Stimulated activated CD8-positive, alpha-beta memory T cell treated with anti-CD3 and anti-CD28 coated beads, Interleukin-4, amount 100 ng/mL, for 1 hour (primary cell): ENCODE data around the gene ANXA4.
"Not testable (repeated sequence)": the region's sequence is repeated elsewhere in the genome, so short reads cannot be mapped to it uniquely, and the experiment has no call there.

Source experiments
- DNase-seq, 2 donors: peaks; one replicate each; pipeline ENCODE4 v3.0.0-alpha.2; 2020; ENCODE audit warnings: low read depth in 2 of 2, low spot score in 1 of 2

Gene ANXA4

DNA sequence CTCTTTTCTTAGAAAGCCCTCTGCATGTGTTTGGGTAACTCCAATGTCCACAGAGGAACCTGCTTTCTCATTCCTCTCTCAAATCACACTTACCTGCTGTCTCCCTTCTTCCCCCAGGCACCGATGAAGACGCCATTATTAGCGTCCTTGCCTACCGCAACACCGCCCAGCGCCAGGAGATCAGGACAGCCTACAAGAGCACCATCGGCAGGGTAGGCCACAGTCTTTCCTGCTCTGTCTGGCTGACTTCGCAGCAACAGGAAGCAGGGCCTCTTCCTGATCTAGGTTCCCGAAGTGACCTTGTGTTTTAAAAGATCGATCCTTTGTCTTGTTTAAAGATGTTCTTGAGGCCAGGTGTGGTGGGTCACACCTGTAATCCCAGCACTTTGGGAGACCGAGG, 62.5 kb downstream of the ANXA4 start:
- DNase-seq = no peak

DNA sequence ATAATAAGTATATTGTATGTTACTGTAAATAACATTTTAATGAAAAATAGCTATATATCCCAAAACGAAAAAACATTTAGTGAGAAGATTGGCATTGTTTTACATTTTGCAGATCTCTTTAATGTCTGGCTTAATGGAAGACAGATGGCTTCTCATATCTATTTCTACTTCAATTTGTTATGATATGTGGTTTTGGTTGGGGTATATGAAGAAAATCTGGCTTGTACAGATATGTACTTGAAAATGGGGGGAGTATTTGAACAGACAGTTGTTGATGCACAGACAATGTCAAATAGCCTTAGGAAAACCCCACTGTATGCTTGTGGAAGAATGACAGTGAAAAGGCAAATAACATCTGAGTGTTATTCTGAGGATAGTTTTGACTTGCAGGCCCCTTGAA, 64.0 kb downstream of the ANXA4 start:
- no peak for DNase-seq

DNA sequence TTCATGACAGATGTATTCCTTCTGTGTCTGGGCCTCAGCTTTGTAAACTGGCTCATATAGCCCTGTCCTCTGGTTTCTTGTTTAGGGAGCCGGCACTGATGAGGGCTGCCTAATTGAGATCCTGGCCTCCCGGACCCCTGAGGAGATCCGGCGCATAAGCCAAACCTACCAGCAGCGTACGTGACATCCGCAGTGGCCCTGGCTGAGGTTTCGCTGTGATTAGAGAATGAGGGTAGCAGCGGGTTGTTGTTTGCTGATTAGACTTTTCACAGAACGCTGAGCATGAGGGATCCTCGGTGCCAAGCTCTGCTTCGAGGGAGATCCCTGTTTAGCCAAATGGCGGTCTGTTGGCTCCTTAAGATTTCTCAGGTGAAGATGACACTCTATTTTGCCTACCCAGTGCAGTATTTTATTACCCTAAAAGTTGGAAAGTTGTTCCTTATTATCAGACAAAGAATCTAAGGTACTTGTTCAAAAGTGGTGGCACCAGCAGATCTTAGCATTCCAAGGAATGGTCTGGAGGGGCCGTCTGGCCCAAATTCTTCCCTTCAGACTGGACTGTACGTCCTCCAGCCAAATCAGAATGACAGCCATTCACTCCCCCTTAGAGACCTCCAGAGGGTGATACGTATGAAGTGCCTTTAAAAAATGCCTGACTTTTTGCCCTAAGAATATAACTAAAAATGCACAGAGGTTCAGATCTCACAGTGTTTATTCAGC, 66.0 kb downstream of the ANXA4 start:
- DNase-seq = no peak

DNA sequence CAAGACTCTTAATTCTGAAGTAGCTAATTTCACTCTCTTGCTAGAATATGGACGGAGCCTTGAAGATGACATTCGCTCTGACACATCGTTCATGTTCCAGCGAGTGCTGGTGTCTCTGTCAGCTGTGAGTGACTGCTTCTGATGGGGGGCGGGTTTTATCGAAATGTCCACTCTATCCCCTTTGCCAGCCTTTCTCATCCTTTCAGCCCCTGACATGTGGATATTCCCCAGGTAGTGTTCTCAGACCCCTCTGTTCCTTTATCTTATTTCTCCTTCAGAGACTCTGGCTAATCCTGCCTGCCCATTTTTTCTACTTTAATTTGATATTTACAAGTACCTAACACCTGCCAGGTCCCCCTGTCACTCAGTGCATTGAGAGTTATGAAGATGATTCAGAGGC, 68.6 kb downstream of the ANXA4 start:
- DNase-seq = no peak

DNA sequence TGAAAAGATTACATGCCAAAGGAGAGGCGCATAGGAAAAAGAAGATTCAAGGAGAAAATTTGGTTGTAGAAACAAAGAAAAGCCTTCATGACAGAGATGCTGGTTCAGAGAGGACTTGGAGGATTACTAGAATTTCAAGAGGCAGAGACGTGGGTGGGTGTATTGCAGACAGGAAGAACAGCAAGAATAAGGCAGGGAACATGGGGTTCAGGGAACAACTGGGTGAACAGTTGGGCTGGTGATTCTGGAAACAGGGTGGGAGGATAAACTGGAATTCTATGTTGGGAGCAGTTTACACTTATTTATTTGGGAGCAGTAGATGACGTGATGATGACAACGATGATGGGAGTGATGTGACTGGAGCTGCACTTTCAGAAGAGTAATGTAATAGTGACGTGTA, 69.1 kb downstream of the ANXA4 start:
- no peak for DNase-seq

DNA sequence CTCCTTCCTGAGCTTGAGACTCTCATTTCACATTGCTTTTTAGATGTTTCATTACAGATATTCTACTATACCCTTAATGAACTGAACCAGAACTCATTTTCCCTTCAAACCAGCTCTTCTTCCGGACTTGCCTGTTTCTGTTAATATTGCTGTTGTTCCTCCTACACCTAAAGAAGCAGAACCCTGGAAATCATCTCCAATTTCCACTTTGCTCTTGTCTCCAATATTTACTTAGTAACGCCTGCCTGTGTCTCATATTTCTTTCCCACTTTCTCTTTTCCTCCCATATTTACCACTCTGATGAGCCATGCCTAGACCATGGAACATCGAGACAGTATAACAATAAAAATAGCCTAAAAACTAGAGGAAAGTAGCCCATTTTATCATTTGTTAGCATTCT, 69.7 kb downstream of the ANXA4 start:
- no peak for DNase-seq

DNA sequence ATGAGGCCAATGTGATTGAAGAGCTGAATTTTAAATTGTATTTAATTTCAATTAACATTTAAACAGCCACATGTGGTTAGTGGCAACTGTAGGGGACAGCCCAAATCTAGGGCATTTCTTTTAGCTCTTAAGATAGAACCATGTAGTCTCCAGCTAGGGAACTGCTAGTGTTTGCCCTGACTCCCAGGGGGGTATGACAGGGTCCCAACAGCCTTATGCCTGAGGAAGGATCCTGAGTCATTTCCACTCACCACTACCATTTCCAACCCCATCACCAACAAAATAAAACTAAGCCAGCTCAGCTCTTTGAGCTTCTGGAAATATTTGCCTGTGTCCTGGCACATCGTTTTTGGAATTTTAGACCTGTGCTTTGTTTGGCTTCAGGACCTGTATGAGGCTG, 73.8 kb downstream of the ANXA4 start:
- DNase-seq = no peak

DNA sequence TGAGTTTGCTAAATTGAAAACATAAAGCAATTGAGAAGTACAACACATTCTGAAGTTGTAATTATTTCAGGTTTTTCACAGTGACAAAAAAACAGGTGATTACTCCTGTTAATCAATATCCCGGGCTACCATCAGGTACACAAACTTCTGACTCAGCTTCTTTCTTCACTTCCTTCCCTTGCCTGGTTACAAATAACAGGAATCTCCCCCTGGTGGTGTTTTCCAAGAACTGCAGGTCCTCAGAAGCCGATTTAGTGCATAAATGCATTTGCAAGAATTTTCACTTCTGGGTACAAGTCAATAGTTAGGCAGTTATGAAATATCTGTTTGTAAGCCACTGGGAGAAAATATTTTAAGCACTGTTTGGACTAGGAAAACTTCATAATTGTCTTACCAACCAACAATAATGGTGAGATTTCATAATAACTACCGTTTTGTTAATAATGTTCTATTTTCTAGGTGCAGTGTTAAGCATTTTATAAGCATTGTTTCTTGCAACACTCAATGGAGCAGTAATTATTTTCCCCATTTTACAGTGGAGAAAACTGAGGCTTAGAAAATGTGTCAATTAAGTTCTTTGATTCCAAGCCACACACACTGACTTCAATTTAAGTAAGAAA, 75.1 kb downstream of the ANXA4 start:
- peak; percentile 30 to 52 for DNase-seq

DNA sequence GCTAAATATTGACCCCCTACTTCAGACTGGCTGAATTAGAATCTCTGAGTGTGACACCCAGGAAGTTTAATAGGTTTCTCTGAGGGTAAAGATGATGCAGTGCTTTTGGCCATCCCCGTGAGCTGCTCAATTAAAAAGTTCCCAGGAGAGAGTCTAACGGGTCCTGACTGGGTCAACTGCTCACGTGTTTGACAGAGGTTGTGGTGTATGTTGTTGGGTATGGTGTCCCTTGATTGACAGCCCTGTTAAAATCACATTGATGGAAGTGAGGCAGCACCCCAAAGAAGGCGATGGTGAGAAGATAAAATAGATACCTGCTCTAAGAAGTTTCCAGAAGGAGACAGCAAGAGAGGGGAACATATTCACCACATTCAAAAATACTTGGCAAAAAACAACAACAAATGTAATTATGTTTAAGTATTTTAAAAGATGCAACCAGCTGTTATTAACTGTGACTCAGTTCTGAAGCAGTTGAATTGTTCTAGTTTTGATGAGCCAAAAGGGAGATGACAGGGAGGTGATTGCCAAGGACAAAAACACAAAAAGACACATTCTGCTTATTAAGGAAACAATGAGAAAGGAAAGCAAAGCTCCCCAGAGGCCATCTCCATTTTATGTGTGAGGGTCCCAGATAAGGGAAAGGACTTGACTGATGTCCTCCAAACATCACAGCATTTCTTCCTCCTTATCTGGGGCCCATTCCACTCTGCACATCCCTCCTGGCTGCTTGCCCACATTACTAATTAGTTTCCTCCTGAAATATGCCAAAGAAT, 76.0 kb downstream of the ANXA4 start:
- no peak for DNase-seq

DNA sequence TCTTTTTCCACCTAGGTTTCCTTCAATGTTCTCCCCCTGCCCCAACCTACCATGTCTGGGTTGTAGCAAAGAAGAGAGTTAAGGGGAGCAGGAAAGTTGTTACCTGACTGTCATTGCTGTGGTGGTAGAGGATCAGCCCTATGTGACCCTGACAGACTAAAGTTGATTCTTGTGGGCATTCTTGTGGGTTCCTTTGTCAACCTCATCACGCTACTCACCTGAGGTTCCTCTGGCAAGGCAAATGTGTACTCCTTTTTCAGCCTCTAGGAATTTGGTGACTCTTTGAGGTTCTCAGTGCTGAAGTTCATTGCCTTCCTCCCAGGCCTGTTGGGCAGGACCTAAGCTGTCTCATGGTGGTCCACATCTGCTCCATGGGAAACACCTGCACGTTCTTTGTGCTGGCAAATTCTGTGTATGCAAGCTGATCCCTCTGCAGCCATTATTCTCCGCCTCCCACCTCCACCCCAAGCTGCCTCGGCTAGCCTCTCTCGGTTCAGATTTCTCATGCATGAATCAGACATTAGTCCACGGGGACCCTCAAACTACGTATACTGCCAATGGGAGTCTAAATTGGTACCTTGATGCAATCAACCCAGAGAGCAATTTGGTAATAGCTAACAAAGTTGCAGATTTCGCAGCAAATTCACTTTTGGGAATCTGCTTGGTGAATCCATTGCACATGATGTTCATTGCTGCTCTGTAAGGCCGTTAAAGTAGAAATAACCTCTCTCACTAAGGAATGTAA, 86.0 kb downstream of the ANXA4 start:
- no peak for DNase-seq

DNA sequence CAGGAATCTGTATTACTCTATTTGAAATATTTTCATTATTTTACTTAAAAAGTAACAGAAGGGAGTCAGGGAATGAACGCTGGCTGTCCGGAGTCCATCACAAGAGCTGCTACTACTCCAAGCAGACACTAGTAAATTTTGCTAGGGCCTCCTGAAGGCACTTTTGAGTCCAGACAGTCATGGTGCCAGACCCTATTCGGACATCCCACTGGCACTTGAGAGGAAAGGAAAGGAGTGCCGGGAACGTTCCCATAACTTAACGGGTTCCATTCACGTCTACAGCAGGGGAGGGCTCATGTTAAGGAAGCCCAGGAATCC, 87.0 kb downstream of the ANXA4 start:
- DNase-seq = no peak

DNA sequence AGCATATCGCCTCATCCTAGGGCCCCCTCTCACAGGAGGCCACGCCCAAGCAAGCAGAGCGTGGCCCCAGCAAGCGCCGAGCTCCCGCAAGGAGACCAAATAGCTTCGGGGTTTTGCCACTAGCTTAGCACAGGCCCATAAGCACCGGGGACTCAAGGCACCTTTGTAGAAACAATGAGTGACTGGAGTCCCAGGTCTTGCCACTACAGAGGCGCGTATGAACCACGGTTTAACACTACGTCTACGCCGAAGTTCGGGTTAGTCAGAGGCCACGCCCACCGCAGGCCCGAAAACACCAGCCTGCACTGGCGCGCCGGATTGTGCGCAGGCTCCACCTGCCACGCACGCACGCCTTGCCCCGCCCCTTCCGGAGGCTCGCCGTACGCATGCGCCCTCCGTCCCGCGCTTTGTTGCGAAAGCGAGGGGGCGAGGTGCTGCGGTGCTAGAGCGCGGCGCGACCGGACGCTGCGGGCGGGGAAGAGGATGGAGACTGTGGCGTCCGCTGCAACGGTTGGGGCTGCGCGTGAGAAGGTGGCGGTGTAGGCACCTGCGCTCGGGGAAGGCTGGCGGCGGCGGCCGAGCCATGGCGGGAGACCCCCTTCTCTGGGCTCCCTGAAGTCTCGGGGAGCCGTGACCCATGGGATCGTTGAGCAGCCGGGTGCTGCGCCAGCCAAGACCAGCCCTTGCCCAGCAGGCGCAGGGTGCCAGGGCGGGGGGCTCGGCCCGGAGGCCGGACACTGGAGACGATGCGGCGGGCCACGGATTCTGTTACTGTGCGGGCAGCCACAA, 87.5 kb downstream of the ANXA4 start, which contains the start of gene GMCL1:
Gene GMCL1, plus strand, starts transcription at position 405 of the 789 bp plus-strand sequence. Its CDS starts 233 bp downstream, at position 638.
- peak; percentile 94 to 98 for DNase-seq

DNA sequence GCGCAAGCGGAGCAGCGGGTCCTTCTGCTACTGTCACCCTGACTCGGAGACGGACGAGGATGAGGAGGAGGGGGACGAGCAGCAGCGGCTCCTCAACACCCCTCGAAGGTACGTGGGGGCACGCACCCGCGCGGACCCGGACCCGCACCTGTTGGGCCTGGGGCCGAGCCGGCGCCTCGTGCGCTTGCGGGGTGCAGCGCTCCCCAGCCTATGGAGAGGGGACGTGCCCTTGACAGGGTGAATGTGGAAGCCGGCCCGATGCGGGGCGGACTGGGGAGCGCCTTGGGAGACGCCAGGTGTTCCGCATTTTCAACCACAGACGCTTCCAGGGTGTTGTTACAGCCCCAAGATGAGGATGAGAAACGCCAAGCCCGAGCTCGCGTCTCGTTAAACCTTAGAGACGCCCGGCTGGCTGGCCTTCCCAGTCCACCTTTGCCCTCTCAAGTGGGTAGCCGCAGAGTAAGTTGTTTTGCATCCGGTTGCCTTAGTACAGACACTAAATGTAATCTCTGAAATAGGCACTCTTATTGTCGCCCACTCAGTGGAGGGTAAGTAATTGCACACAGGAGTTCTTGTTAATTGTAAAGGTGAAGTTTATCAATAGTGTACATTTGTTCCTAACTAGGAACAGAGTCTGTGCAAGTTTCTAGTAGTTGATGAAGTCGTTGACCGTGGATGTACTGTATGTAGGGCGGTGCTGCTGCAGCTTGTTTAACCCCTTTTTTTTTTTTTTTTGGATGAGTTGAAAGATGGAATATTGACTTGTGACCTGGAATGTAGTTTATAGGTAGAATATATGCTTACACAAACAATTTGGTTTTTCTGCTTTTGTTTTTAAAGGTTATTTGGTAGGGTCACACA, 88.3 kb downstream of the ANXA4 start:
- DNase-seq = peak in 1 of 2 donors; percentile 7

DNA sequence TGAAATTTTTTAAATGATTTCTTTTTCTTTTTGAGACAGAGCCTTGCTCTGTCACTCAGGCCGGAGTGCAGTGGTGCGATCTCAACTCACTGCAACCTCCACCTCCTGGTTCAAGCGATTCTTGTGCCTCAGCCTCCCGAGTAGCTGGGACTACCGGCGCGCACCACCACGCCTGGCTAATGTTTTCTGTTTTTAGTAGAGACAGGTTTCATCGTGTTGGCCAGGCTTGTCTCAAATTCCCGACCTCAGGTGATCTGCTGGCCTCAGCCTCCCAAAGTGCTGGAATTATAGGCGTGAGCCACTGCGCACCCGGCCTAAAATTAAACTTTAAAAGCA, 88.9 kb downstream of the ANXA4 start:
- DNase-seq = not testable (repeated sequence)

DNA sequence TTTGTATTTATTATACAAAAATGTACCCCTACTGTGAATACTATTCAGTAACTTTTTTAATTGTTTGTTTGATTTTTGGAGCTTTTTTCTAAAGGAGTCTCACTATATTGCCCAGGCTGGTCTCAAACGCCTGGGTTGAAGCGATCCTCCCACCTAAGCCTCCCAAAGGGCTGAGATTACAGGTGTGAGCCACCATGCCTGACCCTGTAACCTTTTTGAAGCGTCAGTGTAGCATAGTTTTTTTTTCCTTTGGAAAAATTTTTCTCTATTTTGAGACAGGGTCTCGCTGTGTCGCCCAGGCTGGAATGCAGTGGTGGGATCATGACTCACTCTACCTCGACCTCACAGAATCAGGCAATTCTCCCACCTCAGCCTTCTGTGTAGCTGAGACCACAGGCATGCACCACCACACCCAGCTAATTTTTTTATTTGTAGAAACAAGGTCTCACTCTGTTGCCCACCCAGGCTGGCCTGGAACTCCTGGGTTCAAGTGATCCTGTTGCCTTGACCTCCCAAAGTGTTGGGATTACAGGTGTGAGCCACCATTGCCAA, 89.5 kb downstream of the ANXA4 start:
- no peak for DNase-seq

DNA sequence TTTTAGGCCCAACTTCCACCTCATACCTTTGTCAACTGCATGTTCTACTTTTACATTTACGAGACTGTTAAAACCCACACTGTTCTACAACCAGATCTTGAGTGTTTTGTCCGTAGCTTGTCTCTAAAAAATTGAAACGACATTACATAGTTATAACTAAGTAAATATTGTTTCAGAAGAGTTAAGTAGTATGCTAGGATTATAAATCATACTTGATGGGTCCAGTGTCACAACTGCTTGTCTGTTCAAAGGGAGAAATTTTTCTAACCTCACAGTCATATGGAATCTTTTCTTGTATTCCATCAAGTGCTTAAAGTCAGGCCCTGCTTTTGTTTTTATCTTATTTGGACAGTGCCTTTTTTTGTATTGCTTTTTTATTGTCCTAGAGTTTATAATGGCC, 91.8 kb downstream of the ANXA4 start:
- no peak for DNase-seq

DNA sequence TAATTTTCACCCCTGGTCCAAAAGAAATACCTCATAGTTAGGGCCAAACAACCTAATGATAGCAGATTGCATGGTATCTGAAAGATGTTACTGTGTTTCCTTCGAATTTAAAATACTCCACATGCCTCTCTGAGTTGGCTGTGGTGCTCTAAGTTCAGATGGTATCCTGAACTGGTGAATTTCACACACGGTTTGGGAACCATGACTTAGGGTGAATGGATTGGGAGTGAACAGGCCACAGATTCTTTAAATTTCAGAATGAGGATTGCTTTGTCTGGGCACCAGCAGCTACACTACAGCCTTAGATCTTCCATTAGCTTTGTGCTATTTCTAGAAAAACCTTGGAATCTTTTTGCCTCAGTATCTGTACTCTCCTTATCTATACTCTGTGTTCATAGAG, 93.7 kb downstream of the ANXA4 start:
- DNase-seq = no peak

DNA sequence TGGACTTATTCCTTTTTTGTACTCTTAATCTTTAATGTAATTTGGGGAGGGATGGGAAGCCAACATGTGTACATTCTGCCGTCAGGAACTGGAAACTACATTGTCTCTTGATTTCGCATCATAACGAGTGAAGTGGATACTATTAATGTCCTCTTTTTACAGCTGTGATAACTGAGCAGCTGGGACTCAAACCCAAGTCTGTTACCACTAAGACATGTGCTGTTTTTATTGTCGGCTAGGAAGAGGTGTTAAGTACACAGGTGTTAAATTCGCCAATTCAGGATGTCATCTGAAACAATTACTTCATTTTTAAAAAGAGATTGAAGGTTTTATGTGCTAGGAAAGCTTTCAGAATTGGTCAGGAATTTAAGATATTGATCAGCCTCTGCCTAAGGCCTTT, 94.4 kb downstream of the ANXA4 start:
- no peak for DNase-seq

DNA sequence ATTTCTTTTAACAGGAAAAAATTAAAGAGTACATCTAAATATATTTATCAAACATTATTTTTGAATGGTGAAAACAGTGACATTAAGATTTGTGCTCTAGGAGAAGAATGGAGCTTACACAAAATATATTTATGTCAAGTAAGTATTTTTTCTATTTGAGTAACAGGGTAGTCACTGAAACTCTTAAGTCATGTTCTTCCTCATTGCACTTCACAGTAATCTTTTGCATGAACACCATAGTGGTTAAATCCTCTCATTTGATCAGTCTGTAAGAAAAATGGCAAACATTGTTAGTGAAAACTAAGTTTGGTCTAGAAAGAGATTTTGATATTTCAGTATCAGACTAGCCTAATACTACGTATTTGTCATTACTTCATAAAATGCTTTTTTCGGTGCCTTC, 95.6 kb downstream of the ANXA4 start:
- DNase-seq = no peak

DNA sequence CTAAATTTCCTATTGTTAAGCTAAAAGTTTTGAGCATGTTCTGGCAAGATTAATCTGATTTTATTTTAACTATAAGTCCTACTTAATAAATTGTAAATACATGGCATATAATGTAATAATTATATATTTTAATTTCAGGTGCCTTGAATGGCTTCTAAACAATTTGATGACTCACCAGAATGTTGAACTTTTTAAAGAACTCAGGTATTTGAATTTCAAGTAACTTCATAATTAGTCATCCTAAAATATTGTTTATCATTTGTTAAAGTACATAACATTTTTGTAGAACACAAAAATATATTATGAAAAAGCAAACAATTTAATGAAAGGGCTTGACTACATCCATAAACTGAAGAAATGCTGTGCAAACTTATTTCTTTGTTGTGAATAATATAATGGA, 102.1 kb downstream of the ANXA4 start:
- DNase-seq = no peak
